SK-N-SH treated with all-trans-retinoic acid at 6 μM for 48 hours (cell line): ENCODE data around the gene SETD4.

Experiments
- CSDC2 ChIP-seq: fragments of 250-450 bp; sonication (Bioruptor Pico); IDR thresholded peaks from 2 replicates; pipeline ENCODE4 v1.5.0; 2020; ENCODE audit warnings: mild to moderate bottlenecking, moderate library complexity
- ISL1 ChIP-seq: fragments of 250-450 bp; sonication (Bioruptor Pico); IDR thresholded peaks from 2 replicates; pipeline ENCODE4 v2.1.2; 2022; ENCODE audit warnings: mild to moderate bottlenecking, moderate library complexity
- PPARA ChIP-seq: fragments of 250-450 bp; sonication (Bioruptor Pico); IDR thresholded peaks from 2 replicates; pipeline ENCODE4 v1.5.0; 2020; ENCODE audit warnings: mild to moderate bottlenecking, borderline replicate concordance
- RARB ChIP-seq: fragments of 250-450 bp; sonication (Bioruptor Pico); IDR thresholded peaks from 2 replicates; pipeline ENCODE4 v1.8.0; 2021; ENCODE audit warnings: mild to moderate bottlenecking, moderate library complexity
- ZFP3 ChIP-seq: fragments of 250-450 bp; sonication (Bioruptor Pico); IDR thresholded peaks from 2 replicates; pipeline ENCODE4 v1.5.0; 2020; ENCODE audit warnings: mild to moderate bottlenecking, moderate library complexity
- ZFP30 ChIP-seq: fragments of 450-650 bp; formaldehyde crosslinking; IDR thresholded peaks from 2 replicates; pipeline ENCODE4 v1.5.0; 2022; ENCODE audit warnings: mild to moderate bottlenecking, moderate library complexity
- ZNF70 ChIP-seq: fragments of 450-650 bp; formaldehyde crosslinking; IDR thresholded peaks from 2 replicates; pipeline ENCODE4 v1.5.0; 2020; ENCODE audit warnings: mild to moderate bottlenecking, moderate library complexity
- ZNF8 ChIP-seq: fragments of 450-650 bp; formaldehyde crosslinking; IDR thresholded peaks from 2 replicates; pipeline ENCODE4 v1.5.0; 2020; ENCODE audit warnings: mild to moderate bottlenecking, moderate library complexity
- TF ChIP-seq, protein P1 (sequence below): fragments of 250-450 bp; sonication (Bioruptor Pico); IDR thresholded peaks from 2 replicates; pipeline ENCODE4 v1.5.1; 2021; ENCODE audit warnings: mild to moderate bottlenecking, moderate library complexity
- TF ChIP-seq, protein P2 (sequence below): fragments of 250-450 bp; sonication (Bioruptor Pico); IDR thresholded peaks from 2 replicates; pipeline ENCODE4 v1.8.0; 2020; ENCODE audit warnings: mild to moderate bottlenecking, moderate library complexity, borderline replicate concordance

DNA sequence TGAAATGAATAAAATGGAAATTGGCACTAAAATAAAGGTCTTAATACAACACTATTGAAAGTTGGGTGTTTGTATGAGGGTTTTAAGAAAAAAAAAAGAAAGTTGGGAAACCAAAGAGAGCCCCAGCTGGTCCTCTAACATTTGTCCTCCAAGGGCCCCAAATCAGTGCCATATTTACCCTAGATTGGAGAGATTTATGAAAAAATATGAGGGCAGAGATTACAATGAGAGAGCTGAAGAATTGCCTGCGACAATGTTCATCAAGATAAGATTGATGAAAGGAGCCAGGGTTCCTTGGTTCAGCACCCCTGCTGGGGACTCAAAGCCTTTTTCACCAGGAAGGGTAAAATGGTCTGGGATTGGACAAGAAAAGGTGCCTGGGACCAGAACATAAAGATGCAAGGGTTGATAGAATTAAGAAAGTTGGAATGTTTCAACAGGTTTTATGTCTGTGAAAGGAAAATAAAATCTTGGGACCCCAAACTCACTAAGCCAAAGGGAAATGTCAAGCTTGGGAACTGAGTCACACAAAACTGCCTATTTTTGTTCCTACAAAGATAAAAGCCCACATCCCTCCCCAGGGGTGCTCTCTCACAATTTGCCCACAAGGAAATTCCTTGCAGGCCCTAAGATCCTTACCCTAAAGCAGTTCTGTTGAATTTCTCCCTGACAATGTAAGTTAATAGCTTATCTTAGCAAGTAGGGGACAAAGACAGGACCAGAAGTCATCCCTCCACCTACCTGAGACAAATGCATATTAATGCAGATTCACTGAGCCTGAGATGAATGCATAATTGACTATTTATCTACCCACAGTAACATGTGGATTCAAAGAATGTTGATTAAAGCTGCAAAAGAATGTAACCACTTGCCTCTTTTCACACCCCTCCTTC lies 36.3 kb upstream of the SETD4 start:
- TF ChIP-seq RARB (no peak), ZNF8 (CRISPR knock-in tag) (no peak), ZFP30 (CRISPR knock-in tag) (no peak), ZFP3 (CRISPR knock-in tag) (no peak), PPARA (CRISPR knock-in tag) (no peak), ISL1 (no peak), ZNF70 (CRISPR knock-in tag) (no peak), CSDC2 (CRISPR knock-in tag) (no peak)
- TF ChIP-seq, protein P1, sequence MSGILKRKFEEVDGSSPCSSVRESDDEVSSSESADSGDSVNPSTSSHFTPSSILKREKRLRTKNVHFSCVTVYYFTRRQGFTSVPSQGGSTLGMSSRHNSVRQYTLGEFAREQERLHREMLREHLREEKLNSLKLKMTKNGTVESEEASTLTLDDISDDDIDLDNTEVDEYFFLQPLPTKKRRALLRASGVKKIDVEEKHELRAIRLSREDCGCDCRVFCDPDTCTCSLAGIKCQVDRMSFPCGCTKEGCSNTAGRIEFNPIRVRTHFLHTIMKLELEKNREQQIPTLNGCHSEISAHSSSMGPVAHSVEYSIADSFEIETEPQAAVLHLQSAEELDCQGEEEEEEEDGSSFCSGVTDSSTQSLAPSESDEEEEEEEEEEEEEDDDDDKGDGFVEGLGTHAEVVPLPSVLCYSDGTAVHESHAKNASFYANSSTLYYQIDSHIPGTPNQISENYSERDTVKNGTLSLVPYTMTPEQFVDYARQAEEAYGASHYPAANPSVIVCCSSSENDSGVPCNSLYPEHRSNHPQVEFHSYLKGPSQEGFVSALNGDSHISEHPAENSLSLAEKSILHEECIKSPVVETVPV (CRISPR knock-in tag): no peak
- TF ChIP-seq, protein P2, sequence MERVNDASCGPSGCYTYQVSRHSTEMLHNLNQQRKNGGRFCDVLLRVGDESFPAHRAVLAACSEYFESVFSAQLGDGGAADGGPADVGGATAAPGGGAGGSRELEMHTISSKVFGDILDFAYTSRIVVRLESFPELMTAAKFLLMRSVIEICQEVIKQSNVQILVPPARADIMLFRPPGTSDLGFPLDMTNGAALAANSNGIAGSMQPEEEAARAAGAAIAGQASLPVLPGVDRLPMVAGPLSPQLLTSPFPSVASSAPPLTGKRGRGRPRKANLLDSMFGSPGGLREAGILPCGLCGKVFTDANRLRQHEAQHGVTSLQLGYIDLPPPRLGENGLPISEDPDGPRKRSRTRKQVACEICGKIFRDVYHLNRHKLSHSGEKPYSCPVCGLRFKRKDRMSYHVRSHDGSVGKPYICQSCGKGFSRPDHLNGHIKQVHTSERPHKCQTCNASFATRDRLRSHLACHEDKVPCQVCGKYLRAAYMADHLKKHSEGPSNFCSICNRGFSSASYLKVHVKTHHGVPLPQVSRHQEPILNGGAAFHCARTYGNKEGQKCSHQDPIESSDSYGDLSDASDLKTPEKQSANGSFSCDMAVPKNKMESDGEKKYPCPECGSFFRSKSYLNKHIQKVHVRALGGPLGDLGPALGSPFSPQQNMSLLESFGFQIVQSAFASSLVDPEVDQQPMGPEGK (CRISPR knock-in tag): no peak
